Measurements from ENCODE around the gene PTPRT.

GRCh38 chr20:42399802-42400201, 789.9 kb downstream of the PTPRT start:
- TF ChIP-seq CTCF (conservative IDR thresholded peaks at IDR 0.05; ENCODE audit: low read depth in 2 of 2): no peak
- no peak for TF ChIP-seq CREB1 (CRISPR knock-in tag; IDR thresholded peaks at IDR 0.05; ENCODE audit: low read depth)
- TF ChIP-seq POLR2AphosphoS5 (IDR thresholded peaks at IDR 0.05; ENCODE audit: low read depth): no peak
